Sigmoid colon (tissue), 3 donors: Measurements from ENCODE around the gene VSIG8.

Experiments
- CTCF ChIP-seq, 4 experiments: fragments of 450-650 bp in 3 of 4; fragments of 200-600 bp in 1 of 4; IDR thresholded peaks; one replicate each; pipeline ENCODE4 v1.5.1; 2016 to 2019; ENCODE audit warnings: antibody characterized with exemption in 4 of 4, mild to moderate bottlenecking in 3 of 4, moderate library complexity in 2 of 4
- POLR2A ChIP-seq, 2 donors: fragments of 450-650 bp; IDR thresholded peaks; one replicate each; pipeline ENCODE4 v1.6.1; 2016; ENCODE audit warnings: antibody characterized with exemption in 2 of 2, mild to moderate bottlenecking in 2 of 2, moderate library complexity in 2 of 2

- TF ChIP-seq CTCF (IDR thresholded peaks at IDR 0.05) = no peak
- no peak for TF ChIP-seq POLR2A (IDR thresholded peaks at IDR 0.05)
Observed at GRCh38 chr1:159890390-159890789, 27.9 kb upstream of the VSIG8 start.
